ENCODE measurements around the gene KRT81.
"Not testable (repeated sequence)": the region's sequence is repeated elsewhere in the genome, so short reads cannot be mapped to it uniquely, and the experiment has no call there.

KRT81 gene

DNA sequence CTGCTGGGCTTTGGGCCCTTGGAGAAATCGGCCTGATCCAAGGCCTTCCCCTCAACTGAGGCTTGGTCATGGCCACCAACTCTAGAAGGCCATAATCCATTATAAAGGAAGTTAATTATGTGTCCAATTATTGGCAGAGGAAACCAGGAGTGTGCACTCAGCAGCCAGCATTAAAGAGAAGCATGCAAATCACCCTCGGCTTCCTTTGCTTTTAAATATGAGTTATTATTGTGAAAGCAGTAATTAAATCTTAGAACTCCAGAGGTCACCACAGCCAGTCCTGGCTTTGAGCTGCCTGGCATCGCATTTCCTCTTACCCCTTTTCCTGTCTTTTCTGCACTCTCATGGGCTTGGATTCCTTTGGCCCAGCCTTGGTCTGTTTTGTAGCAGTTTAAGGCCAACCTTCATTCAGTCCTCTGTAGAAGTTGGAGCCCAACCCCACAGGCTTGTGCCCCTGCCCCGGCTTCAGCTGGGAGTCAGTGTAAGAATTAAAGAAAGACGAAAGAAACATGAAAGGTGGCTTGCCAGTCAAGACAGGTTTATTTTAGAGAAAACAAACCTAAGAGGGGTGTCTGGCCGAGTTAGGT lies 31.6 kb downstream of the KRT81 start:
- no peak overlapping the region for H3K27ac ChIP-seq (ENCODE audit: low read depth, low read length, poor library complexity, severe bottlenecking)
- H3K27me3 ChIP-seq (ENCODE audit: insufficient read depth, low read length), result no peaks in the 10 kb centered on the region; the same call in 1 of the 2 replicates
- H3K79me2 ChIP-seq (ENCODE audit: insufficient read depth, low read length), result no peaks in the 10 kb centered on the region
- TF ChIP-seq EZH2 (IDR thresholded peaks at IDR 0.05; ENCODE audit: borderline replicate concordance, low read length), result no peak
- TF ChIP-seq, protein P1, sequence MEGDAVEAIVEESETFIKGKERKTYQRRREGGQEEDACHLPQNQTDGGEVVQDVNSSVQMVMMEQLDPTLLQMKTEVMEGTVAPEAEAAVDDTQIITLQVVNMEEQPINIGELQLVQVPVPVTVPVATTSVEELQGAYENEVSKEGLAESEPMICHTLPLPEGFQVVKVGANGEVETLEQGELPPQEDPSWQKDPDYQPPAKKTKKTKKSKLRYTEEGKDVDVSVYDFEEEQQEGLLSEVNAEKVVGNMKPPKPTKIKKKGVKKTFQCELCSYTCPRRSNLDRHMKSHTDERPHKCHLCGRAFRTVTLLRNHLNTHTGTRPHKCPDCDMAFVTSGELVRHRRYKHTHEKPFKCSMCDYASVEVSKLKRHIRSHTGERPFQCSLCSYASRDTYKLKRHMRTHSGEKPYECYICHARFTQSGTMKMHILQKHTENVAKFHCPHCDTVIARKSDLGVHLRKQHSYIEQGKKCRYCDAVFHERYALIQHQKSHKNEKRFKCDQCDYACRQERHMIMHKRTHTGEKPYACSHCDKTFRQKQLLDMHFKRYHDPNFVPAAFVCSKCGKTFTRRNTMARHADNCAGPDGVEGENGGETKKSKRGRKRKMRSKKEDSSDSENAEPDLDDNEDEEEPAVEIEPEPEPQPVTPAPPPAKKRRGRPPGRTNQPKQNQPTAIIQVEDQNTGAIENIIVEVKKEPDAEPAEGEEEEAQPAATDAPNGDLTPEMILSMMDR (IDR thresholded peaks at IDR 0.05; ENCODE audit: low read length), result no peak
- no peaks in the 10 kb centered on the region for H4K20me1 ChIP-seq (ENCODE audit: insufficient read depth, low read length)
- H2AFZ ChIP-seq (ENCODE audit: low read length), result no peak overlapping the region
- H3K36me3 ChIP-seq (ENCODE audit: insufficient read depth, low read length), result no peaks in the 10 kb centered on the region
- H3K9me3 ChIP-seq (ENCODE audit: low read length), result no peaks in the 10 kb centered on the region
- no peak overlapping the region for H3K9ac ChIP-seq (ENCODE audit: low read length)
- no peak overlapping the region for H3K4me2 ChIP-seq (ENCODE audit: low read length)
- no peaks in the 10 kb centered on the region for H3K9me2 ChIP-seq (ENCODE audit: low read depth, low read length)
- H3K4me3 ChIP-seq (ENCODE audit: low read depth, low read length, poor library complexity, severe bottlenecking), result no peak overlapping the region
- no peaks in the 10 kb centered on the region for H3F3A ChIP-seq (ENCODE audit: insufficient read depth, low read length)
- no peaks in the 10 kb centered on the region for H3K4me1 ChIP-seq (ENCODE audit: insufficient read depth, low read length, severe bottlenecking)

DNA sequence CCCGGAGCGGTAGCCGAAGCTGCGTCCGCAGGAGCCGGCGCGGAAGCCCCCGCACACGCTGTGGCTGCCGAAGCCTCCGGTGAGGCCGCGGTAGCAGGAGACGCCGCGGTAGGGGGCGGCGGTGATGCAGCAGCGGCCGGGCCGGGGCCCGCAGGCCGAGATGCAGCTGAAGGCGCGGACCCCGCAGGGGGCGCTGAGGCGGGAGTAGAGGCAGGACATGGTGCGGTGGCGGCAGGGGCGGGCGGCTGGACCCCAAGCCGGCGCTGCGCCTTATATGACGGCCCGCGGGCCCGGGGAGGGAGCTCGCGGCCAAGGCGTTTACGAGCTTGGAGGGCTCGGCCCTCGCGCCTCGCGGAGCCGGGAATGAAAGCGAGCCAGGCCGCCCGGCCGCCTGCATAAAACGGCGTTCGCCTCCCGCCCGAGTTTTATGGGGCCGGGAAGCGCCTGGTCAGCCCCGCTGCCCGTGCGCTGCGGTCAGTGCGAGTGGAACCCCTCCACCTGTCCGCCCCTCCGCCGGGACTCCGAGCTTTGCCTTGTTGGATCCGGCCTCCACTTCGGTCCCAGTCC lies 32.9 kb downstream of the KRT81 start:
- no peak overlapping the region for H3K4me2 ChIP-seq (ENCODE audit: low read length)

DNA sequence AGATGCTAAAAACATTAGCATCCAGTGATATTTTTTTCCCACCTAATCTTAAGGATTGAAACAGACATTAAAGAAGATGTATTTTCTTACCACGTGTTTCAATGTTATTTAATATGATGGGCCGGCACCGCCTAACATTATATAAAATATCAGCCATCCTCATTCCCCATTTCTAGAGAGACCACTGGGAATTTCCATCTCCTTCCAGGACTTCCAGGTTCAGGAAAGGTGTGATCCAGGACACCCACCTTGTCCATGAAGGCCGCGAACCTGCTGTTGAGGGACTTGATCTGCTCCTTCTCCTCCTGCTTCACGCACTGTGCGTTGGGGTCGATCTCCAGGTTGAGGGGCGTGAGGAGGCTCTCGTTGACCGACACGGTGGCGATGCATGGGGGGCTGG lies 33.4 kb downstream of the KRT81 start:
- H3F3A ChIP-seq (ENCODE audit: insufficient read depth, low read length); H3K4me2 ChIP-seq (ENCODE audit: low read length); H3K79me2 ChIP-seq (ENCODE audit: insufficient read depth, low read length); H3K9ac ChIP-seq (ENCODE audit: low read length); H3K9me2 ChIP-seq (ENCODE audit: low read depth, low read length); H4K20me1 ChIP-seq (ENCODE audit: insufficient read depth, low read length); H3K4me3 ChIP-seq (ENCODE audit: low read depth, low read length, poor library complexity, severe bottlenecking); H2AFZ ChIP-seq (ENCODE audit: low read length); H3K27ac ChIP-seq (ENCODE audit: low read depth, low read length, poor library complexity, severe bottlenecking); H3K36me3 ChIP-seq (ENCODE audit: insufficient read depth, low read length); H3K9me3 ChIP-seq (ENCODE audit: low read length); H3K4me1 ChIP-seq (ENCODE audit: insufficient read depth, low read length, severe bottlenecking); H3K27me3 ChIP-seq (ENCODE audit: insufficient read depth, low read length): not testable (repeated sequence)

More for the DNA sequence above, 32.9 kb downstream of the KRT81 start:
- Histone ChIP-seq H3K9me3 (ENCODE audit: low read length) (no peaks in the 10 kb centered on the region), H3K27me3 (ENCODE audit: insufficient read depth, low read length) (no peaks in the 10 kb centered on the region; the same call in 1 of the 2 replicates), H3K4me1 (ENCODE audit: insufficient read depth, low read length, severe bottlenecking) (no peaks in the 10 kb centered on the region), H3K27ac (ENCODE audit: low read depth, low read length, poor library complexity, severe bottlenecking) (no peak overlapping the region), H3K9ac (ENCODE audit: low read length) (no peak overlapping the region), H4K20me1 (ENCODE audit: insufficient read depth, low read length) (no peaks in the 10 kb centered on the region), H3K79me2 (ENCODE audit: insufficient read depth, low read length) (no peaks in the 10 kb centered on the region), H3K9me2 (ENCODE audit: low read depth, low read length) (no peaks in the 10 kb centered on the region), H3F3A (ENCODE audit: insufficient read depth, low read length) (no peaks in the 10 kb centered on the region), H3K36me3 (ENCODE audit: insufficient read depth, low read length) (no peaks in the 10 kb centered on the region), H2AFZ (ENCODE audit: low read length) (no peak overlapping the region), H3K4me3 (ENCODE audit: low read depth, low read length, poor library complexity, severe bottlenecking) (no peak overlapping the region)
- TF ChIP-seq EZH2 (IDR thresholded peaks at IDR 0.05; ENCODE audit: borderline replicate concordance, low read length), result no peak

DNA sequence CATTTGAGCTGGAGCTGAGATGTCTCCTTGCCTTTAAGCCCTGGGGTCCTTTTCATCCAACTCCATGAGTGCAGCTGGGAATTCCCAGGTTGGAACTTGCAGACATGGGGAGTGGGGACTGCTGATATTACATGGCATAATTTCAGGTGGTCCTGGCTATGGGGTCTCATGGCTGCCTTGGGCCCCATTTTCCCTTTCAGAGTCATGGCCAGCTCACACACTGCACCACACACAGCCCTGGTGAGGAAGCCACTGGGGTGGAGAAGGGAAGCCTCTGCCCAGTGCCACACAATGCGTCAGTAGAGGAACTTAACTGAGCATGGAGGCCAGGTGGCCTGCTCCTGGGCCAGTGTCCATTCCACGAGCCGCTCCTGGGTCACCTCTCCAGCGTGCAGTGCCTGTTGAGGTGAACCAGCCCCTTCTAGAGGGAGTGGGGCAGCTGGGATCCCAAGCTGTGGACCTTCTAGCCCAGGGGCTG lies 34.2 kb downstream of the KRT81 start:
- Histone ChIP-seq H3K4me2 (ENCODE audit: low read length) (no peak overlapping the region), H4K20me1 (ENCODE audit: insufficient read depth, low read length) (no peaks in the 10 kb centered on the region), H2AFZ (ENCODE audit: low read length) (no peak overlapping the region), H3K4me3 (ENCODE audit: low read depth, low read length, poor library complexity, severe bottlenecking) (no peak overlapping the region), H3K9me2 (ENCODE audit: low read depth, low read length) (no peaks in the 10 kb centered on the region), H3K27me3 (ENCODE audit: insufficient read depth, low read length) (no peaks in the 10 kb centered on the region), H3K27ac (ENCODE audit: low read depth, low read length, poor library complexity, severe bottlenecking) (no peak overlapping the region), H3K79me2 (ENCODE audit: insufficient read depth, low read length) (no peaks in the 10 kb centered on the region), H3K9ac (ENCODE audit: low read length) (no peak overlapping the region), H3K36me3 (ENCODE audit: insufficient read depth, low read length) (no peaks in the 10 kb centered on the region), H3K4me1 (ENCODE audit: insufficient read depth, low read length, severe bottlenecking) (no peaks in the 10 kb centered on the region), H3K9me3 (ENCODE audit: low read length) (no peaks in the 10 kb centered on the region), H3F3A (ENCODE audit: insufficient read depth, low read length) (no peaks in the 10 kb centered on the region)
- TF ChIP-seq EZH2 (IDR thresholded peaks at IDR 0.05; ENCODE audit: borderline replicate concordance, low read length), result no peak
- TF ChIP-seq, protein P1 (IDR thresholded peaks at IDR 0.05; ENCODE audit: low read length), result no peak

All from OCI-LY1 (cell line).